NCI-H187 treated with DMSO at 0.1 percent for 48 hours (cell line): ENCODE measurements around the gene ATP2B1.
"Not testable (repeated sequence)": the region's sequence is repeated elsewhere in the genome, so short reads cannot be mapped to it uniquely, and the experiment has no call there.

Experiments used
- DNase-seq: peaks from one replicate; lab custom pipeline; 2025; lab: John Stamatoyannopoulos, UW

Gene ATP2B1

DNA sequence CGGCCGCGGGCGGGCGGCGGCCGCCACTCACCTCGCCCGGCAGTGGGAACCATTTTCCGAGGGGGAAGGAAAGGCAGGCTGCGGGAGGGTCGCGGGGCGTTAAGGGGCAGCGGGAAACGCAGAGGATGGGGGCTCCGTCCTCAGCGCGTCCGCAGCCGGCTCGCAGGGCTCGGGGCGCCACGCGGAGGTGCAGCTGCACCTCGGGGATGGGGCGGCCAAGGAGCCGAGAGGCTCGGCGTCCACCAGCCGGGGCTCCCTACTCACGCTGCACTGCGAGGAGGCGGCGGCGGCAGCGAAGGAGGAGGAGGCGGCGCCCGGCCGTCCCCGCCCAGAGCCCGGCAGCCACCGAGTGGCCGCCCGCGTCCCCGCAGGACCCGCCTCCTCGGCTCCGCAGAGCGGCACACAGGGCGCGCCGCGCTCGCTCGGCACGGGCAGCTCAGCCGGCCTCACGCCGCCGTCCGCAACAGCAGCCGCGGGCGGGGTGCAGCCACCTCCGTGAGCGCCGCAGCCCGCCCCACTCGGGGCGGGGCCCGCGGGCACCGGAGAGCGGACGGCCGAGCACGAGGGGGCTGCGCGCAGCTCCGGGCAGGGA, at the start of gene ATP2B1:
TSS of gene ATP2B1 (minus strand) at position 274 of the 592 bp plus-strand sequence. CDS start 52,952 bp downstream, outside the sequence.
- DNase-seq: no peak

DNA sequence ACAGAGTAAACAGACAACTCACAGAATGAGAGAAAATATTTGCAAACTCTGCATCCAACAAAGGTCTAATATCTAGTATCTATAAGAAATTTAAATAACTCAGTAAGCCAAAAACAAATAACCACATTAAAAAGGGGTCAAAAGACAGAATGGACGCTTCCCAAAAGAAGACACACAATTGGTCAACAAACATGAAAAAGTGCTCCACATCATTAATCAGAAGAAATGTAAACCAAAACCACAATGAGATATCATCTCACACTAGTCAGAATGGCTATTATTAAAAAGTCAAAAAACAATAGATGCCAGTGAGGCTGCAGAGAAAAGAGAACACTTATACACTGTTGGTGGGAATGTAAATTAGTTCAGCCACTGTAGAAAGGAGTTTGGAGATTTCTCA, 49.3 kb upstream of the ATP2B1 start:
- not testable (repeated sequence) for DNase-seq

DNA sequence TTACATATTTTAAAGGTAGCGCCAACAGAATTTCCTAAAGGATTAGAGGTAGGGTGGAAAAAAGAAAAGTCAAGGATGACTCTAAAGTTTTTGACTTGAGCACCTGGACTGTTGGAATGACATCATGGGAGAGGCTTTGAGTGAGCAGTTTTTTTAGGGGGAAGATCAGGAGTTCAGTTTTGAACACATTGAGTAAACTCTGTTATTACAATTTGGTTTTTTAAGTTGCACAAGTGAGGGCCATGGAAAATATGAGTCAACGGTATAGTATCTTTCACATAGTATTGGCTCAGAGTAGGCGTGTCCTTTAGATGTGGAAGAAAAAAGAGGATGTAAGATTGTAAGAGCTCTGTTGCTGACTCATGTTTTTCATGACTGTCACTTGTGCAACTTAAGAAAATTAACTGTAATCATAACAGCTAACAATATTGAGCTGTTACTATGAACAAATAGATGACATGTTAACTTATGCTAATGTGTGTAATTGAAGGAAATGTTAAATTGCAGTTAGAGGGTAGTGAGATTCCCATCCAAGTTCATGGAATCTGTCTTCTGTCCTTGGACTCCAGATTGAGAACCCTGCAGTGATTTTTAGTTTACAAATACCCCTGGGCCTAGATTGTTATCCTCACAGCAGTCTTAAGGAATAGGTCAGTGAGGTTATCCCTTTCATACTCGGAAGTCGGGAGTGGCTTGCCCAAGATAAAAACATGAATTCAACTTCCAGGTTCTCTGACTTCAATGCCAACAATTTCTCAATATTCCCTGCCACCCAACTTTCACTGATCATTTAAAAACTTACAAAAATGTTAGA, 48.2 kb upstream of the ATP2B1 start:
- DNase-seq: no peak

DNA sequence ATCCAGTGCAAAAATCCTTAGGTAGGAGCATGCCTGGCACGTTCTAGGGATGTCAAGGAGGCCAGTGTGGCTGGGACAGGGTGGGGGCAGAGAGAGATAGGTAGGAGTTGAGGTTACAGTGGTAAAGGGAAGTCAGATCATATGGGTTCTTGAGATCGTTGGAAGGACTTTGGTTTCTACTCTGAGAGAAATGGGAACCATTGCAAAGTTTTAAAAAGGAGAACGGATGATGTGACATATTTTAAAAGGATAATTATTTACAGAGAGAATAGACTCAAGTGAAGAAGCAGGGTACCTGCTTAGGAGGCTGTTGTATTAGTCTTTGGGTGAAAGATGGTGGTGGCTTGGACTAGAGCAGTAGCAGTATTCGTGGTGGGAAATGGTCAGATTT, 47.6 kb upstream of the ATP2B1 start:
- DNase-seq: no peak

DNA sequence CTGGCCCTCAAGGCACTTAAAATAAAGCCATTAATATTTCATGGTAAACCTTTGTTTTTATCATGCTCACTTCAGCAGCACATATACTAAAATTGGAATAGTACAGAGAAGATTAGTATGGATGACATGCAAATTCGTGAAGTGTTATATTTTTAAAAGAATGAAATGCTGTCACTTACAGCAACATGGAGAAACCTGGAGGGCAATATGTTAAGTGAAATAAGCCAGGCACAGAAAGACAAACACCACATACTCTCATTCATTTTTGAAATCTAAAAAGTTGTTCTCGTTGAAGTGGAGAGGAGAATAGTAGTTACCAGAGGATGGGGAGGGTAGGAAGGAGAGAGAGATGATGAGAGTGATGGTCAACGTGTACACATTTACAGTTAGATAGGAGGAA, 45.4 kb upstream of the ATP2B1 start:
- no peak for DNase-seq

DNA sequence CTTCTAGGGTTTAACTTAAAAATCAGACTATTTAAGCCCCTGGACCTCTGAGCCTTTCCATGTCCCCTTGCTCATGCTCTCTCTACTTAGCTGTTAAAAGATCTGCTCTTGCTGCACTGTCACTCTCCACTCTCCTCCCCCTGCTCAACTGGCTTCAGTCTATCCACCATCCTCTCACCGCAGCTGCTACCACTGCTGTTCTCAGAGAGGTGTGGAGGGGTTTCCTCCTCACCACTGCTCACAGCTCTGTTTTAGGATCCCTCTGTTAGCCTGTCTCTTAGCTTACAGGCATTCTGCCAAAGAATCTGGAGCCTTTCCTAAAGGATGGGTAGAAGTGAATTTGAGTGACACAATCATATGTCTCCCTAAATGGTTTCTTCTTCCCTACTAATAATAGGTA, 43.7 kb upstream of the ATP2B1 start:
- DNase-seq: no peak

DNA sequence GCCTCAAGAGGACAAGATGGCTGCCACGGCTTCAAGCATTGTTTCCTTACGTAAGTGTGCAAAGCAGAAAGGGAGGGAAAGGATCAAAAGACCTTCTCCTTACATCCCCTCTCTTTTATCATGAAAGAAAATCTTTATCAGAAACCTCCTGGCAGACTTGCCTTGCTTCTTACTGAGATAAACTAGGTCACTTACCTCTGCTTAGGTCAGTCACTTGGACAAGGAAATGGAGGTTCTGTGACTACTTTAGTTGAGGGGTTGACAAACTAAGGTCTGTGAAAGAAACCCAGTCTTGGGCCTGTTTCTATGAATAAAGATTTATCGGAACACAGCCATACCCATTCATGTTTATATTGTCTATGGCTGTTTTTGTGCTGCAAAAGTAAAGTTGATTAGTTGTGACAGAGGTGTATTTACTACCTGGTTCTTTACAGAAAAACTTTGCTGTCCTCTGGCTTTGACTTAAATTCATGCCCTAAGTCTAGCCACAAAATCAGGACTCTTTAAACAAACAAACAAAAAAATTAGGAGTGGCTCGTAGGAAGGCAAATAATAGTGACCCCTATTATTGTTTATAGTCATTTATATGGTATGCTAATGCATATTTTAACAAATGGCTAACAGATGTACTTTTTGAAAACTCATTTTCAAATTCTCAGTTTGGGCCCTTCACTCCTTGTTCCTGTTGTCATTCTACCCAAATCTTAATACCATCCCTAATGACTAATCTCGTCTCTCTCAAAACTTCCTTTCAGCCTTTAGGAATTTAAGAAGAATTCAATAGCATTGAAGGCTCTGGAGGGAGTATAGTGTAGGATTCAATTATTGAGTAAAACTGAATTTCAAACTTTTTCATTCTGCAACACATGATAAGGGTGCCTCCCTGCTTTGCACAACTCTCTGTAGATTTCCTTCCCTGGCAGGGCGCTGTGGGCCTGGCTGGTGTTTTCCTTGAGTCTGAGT, 42.0 kb upstream of the ATP2B1 start:
- DNase-seq: no peak

DNA sequence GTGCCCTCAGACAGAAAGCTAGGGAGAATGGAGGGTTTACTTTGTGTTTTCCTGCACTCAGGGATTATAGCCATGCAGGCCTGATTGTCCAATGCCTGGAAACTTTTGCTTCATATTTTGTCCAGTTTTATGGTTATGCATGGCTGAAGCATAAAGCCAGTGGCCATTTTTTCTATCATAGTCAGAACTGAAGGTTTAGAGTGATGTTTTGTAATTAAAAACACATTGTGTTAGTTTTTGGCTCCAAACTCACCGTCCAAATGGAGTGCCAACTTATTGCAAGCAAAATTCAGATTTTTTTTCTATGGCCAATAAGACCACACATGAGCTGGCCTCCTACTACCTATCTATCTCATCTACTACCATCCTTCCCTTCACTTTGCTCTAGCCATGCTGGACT, 40.2 kb upstream of the ATP2B1 start:
- no peak for DNase-seq

DNA sequence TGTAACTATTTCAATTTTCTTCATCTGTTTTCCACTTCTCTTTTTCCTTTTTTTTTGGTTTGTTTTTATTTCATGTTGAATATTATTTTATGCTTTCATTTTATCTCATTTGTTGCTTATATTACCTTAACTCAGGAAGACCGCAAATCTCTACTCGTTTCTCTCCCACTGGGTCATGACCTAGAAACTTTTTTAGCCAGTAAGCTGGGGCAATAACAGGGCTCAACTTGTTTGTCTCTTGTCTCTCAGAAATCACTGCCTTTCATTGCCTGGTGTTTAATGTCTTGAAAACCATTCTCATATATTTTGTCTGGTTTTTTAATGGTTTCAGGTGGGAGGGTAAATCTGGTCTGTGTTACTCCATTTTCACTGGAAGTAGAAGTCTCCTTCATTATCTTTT, 36.6 kb upstream of the ATP2B1 start:
- no peak for DNase-seq

DNA sequence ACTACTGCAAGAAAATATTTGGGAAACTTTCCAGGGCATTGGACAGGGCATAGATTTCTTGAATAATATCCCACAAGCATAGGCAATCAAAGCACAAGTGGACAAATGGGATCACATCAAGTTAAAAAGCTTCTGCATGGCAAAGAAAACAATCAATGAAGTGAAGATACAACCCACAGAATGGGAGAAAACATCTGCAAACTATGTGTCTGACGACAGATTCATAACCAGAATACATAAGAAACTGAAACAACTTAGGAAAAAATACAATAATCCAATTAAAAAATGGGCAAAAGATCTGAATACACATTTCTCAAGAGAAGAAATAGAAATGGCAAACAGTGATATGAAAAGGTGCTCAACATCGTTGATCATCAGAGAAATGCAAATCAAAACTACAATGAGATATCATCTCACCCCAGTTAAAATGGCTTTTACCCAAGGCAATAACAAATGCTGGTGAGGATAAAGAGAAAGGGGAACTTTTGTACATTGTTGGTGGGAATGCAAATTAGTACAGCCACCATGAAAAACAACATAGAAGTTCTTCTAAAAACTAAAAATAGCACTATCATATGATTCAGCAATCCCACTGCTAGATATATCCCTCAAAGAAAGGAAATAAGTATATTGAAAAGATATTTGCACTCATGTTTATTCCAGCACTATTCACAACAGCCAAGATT, 33.8 kb upstream of the ATP2B1 start:
- DNase-seq: no peak

DNA sequence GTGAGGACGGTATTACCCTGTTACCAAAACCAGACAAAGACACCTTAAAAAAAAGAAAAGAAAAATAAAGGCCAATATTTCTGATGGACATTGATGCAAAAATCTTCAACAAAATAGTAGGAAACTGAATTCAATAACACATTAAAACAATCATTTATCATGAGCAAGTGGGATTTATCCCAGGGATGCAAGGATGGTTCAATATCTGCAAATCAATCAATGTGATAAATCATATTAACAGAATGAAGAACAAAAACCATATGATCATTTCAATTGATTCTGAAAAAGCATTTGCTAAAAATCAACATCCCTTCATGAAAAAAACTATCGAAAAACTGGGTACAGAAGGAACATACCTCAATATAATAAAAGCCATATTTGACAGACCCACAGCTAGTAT, 32.3 kb upstream of the ATP2B1 start:
- DNase-seq: no peak

DNA sequence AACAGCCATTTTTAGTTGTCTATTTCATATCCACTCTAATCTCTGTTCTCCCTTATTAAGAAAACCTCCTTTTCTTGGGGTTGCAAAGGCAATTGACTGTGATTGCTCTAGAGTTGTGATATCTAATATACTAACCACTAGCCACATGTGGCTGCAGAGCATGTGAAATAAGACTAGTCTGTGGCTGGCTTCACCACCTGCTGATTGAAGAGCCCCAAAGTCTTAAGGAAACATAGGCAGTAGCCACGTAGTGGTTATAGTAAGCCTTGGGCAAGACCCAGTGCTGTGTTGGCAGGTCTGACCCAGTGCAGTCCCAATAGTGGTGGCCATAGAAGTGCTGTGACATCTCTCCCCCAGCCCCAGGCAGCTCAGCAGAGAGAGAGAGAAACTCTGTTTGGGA, 28.4 kb upstream of the ATP2B1 start:
- DNase-seq: no peak

DNA sequence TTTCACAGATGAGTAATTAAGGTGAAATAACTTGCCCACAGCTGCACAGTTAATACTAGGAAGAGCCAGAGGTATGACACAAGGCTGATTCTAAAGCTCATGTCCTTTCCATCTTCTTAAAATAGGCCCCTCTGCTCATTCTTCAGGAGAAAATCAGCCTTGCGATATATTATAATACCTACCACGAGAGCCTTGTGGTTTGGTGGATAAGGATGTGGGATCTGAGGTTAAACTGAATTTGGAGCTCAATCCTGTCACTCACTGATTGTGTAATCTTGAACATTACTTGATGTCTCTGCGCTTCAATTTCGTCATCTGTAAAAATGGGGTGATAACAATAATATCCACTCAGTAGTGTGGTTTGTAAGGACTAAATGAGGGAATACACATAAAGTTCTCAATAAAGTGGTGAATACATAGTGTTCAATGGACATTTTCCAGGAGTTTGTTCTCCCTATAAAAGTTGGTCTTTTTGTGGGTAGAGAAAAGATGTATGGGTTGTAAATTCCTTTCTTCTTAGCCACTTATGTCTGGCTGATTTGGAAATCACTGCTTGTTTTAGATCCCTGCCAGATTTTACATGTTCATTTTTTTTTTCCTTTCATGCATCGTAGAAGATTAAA, 25.1 kb upstream of the ATP2B1 start:
- no peak for DNase-seq

DNA sequence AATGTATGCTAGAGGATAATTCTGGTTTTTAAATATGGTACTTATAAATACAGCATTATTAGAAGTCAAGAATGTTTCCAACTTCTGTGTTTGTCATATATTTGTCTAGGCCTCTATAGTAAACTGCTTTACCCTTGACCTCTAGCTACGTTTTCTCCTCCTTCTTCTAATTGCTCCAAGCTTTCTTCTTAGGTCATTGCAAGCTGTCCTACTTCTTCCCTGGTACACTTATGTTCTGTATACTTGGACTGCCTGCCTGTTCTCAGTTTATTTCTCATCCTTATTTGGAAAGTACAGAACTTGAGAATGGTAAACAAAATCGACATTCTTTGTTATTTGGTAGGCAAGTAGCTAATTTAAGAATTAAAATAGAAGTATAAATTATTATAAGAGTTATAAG, 23.9 kb upstream of the ATP2B1 start:
- DNase-seq: no peak

DNA sequence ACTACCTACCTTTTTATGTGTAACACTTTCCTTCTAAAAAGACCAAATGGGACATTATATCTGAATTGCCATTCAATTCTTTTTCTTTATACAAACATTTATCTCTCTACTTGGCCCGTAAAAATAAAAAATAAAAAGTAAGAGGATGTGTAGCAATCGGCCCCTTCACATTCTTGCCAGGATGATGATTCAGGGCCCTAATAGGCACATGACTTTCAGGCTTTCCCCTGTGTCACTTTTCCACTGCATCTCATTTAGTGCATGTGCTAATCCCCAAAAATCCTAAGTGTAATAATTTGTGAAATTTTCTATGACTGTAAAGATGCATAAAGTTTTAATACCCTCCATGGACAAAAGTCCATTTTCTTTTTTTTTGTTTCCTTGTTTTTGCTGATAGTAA, 23.0 kb upstream of the ATP2B1 start:
- no peak for DNase-seq

DNA sequence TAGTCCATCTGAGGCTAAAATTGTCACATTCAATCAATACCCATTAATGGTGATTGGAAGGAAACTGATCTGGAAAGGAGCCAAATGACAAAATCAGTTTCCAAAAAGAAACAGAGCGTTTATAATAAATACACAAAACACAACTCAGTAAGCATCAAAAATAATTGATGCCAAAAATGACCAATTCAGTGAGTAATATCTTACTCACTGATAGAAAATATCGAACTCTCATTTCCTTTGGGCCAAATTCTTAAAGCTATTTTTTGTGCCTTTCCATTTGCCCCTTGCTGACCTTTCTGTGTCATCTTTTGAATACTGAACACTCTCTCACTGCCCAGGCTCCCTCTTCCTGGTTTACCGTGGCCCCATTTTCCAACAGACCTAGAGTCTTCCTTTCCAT, 22.5 kb upstream of the ATP2B1 start:
- DNase-seq: no peak

DNA sequence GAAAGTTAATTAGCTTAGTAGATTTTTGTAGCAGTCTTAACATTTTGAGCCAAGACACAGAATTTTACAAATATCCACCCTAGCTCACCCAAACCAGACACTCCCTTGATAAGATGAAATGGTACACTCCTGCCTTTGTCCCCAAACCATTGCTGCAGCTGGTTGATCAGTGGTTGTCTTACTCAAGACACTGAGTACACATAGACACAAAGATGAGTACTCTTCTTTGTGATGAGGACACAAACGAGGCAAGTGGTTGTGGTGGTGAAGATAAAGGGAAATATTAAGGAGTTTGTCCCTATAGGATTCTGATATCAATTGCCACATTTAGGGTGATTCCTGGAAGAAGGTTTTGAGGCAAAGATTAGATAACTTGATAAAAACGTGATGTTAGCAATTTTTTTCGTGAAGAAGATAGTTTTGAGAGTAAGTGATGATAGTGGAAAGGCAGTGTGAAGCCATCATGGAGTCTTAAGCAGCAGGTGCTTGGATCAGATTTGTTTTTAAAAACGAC, 21.4 kb upstream of the ATP2B1 start:
- DNase-seq: no peak

DNA sequence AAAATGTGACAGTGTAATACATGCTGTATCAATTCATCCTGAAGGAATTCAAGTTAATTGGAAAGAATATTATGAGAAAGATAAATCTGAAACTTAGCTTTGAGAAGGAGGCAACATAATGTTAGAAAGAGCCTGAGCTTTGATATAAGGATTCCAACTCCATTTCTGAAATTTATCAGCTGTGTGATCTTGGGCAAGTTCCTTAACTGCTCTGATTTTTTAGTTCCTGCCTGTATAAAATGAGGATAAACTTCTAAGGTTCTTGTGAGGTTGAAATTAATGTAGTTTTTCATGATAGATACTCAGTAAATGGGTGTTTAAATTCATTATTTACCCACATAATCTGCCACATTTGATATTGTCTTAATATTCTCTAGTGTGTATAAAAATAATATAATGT, 14.6 kb upstream of the ATP2B1 start:
- DNase-seq: no peak

DNA sequence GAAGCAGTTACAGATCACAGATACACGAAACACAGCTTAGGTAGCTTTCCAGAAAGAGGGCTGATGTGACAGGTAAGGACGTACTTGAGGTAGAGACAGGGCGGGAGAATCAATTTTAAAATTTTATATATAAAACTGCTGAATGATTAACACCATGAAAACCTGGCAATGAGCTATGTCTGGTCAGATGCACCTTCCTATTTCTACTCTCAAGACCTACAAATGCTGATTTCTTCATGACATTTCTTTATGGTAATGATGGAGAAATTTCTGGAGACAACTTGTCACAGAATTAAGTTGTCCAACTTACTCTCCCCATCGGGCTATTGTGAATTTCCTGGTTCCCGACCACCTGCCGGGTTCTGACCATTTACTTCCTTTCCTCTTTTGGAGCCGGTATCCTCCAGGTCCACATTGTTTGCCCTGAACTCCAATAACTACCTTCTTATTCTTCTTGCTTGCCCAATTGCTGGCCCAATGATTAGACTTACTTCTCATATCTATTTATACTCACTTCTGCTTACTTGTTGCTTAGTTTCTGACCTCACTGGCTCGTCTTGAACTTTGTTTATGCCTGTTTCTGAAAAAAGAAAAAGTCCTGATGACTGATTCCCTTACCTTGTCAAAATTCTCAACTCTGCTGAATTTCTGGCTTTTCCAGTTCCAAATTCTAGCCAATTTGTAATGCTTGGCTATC, 12.8 kb upstream of the ATP2B1 start:
- no peak for DNase-seq

DNA sequence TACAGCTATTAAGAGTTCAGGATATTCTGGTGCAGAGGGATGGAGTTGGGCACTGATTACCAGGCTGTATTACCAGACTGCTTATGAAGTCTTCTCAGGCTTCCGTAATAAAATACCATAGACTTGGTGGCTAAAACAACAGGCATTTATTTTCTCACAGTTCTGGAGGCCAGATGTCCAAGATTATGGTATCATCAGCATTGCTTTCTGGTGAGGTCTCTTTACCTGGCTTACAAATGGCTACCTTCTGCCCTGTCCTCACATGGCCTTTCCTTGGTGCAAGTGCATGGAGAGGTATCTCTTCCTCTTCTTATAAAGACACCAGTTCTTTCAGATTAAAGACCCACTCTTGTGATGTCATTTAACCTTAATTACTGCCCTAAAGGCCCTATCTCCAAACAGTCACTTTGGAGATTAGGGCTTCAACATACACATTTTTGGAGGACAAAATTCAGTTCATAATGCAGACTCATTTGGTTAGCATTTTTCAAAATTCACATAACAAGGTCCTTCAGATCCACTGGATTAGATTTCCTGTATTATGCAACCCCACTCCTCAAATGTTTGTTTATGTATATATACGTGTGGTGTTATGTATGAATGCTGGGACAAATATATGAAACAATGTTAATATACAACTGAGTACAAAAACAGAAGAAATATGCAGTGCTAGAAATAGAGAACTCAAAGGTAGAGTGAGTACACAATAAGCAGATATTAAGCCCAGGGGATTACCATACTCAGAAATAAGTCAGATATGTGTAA, 9.3 kb upstream of the ATP2B1 start:
- DNase-seq: no peak
